Retinal pigment epithelial cell (primary cell): ENCODE results near the gene RNLS.

Experiments used
- DNase-seq: peaks from one replicate; pipeline ENCODE4 v3.0.0-alpha.2; 2010; ENCODE audit warnings: low read depth
- H3K4me3 ChIP-seq: 2 replicates; pipeline ENCODE4 v1.5.1; 2011; ENCODE audit warnings: mild to moderate bottlenecking, low read length, control low read depth, moderate library complexity
- CTCF ChIP-seq: conservative IDR thresholded peaks from 2 replicates; pipeline ENCODE4 v1.5.1; 2011; ENCODE audit warnings: low read depth, low read length, control low read depth, inconsistent platforms

RNLS gene

GRCh38 chr10:88270871-88271713, 312.0 kb downstream of the RNLS start:
- no peak for TF ChIP-seq CTCF
- H3K4me3 ChIP-seq: no peak overlapping the region
- DNase-seq: no peak

- H3K4me3 ChIP-seq: no peak overlapping the region
- TF ChIP-seq CTCF: no peak
- DNase-seq: no peak
These were observed 312.9 kb downstream of the RNLS start for GRCh38 chr10:88270061-88270808.

- TF ChIP-seq CTCF: no peak
- no peak for DNase-seq
- H3K4me3 ChIP-seq: no peak overlapping the region
These were observed 320.4 kb downstream of the RNLS start for GRCh38 chr10:88262591-88263234.

GRCh38 chr10:88261152-88261551, 322.0 kb downstream of the RNLS start:
- DNase-seq: no peak
- TF ChIP-seq CTCF: no peak
- H3K4me3 ChIP-seq: no peak overlapping the region

- no peak for DNase-seq
- TF ChIP-seq CTCF: no peak
- no peak overlapping the region for H3K4me3 ChIP-seq
These were observed 322.6 kb downstream of the RNLS start for GRCh38 chr10:88260329-88261051.

GRCh38 chr10:88259381-88259780, 323.7 kb downstream of the RNLS start:
- DNase-seq: no peak
- H3K4me3 ChIP-seq: no peak overlapping the region
- no peak for TF ChIP-seq CTCF
